Chondrocyte (in vitro differentiated cells): ENCODE results near the gene PARVB. TPM values are rescaled to one million over a fixed set of nuclear protein-coding genes. Genes with fewer than 3 reads are reported as not detected.
A peak's percentile ranks its signal among the peaks of the same experiment; 100 is the strongest.

ENCODE experiments used
- DNase-seq: peaks from one replicate; pipeline ENCODE4 v3.0.0; 2021; ENCODE audit warnings: mixed read lengths, low spot score
- H3K27ac Mint-ChIP-seq: one replicate; pipeline ENCODE4 v1.8.0; 2021; ENCODE audit warnings: mild to moderate bottlenecking, moderate library complexity, mixed read lengths; ENCODE audit not compliant: unreplicated experiment
- H3K27me3 Mint-ChIP-seq: 2 replicates; pipeline ENCODE4 v1.8.0; 2021; ENCODE audit warnings: low read depth, mixed read lengths
- H3K36me3 Mint-ChIP-seq: 2 replicates; pipeline ENCODE4 v1.8.0; 2021; ENCODE audit warnings: low read depth, mixed read lengths
- H3K4me1 Mint-ChIP-seq: 2 replicates; pipeline ENCODE4 v1.8.0; 2021; ENCODE audit warnings: low read depth, mild to moderate bottlenecking, mixed read lengths
- H3K4me3 Mint-ChIP-seq: one replicate; pipeline ENCODE4 v1.8.0; 2021; ENCODE audit warnings: mild to moderate bottlenecking, moderate library complexity, mixed read lengths; ENCODE audit not compliant: unreplicated experiment
- H3K9me3 Mint-ChIP-seq: 2 replicates; pipeline ENCODE4 v1.8.0; 2021; ENCODE audit warnings: low read depth, mixed read lengths
- total RNA-seq: library from RNA; stranded (reverse); gene quantifications from 3 replicates; pipeline ENCODE4 v1.2.1, GENCODE V29; 2021
- TF ChIP-seq, protein P1 (sequence below): fragments of 200-600 bp; sonication (generic); IDR thresholded peaks from 2 replicates; pipeline ENCODE4 v1.5.0; 2021; ENCODE audit warnings: antibody characterized with exemption, mild to moderate bottlenecking, moderate library complexity

Gene PARVB
- total RNA-seq, 1 donor from 2014 or later: 33.6 TPM

DNA sequence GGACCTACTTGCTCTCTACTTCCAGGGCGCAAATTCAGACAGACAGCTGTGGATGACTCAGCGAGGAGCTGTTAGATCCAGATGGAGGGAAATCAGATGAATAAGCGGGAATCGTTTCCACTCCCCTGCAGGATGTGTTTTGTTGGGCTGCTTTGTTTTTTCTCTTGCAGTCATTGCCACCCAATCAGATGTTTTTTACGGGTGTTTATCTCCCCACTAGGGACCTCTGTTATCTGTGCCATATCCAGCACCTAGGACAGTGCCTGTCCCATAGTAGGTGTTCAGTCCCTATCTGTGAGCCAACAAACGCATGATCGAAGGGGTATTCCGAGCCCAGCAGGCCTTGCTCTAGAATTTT is 105.5 kb downstream of the PARVB start:
- no peak for DNase-seq

DNA sequence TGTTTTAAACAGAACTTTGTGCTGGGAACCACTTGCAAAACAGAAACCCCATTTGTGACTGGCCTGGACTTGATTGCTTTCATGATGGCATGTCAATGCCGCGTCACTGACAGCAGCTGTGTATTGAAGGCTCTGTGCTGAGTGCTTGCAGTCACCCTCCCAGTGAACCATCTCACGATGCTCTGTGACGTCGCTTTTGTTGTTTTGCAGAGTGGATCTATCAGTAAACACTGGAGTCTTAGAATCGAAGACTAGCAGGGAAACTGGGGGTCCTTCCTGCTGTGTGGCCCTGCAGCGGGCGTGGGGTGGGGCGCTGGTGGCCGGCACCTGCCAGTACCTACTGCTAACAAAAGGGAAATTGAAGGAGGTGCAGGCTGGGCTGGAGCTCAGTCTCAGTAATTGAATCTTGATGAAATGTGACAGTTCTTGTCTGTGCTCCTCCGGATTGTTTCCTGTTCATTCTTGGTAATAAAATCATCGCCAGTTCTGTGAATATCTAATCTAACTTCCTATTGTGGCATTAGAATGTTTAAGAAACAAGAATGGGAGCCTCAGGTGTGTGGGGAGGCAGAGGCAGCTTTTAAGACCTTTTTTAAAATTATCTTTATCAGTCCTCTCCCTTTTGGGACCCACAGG is 106.1 kb downstream of the PARVB start:
- Mint-ChIP-seq H3K4me3 (no peak overlapping the region), H3K36me3 (peaks cover 26% of the 10 kb centered on the region), H3K9me3 (peaks cover 15% of the 10 kb centered on the region), H3K4me1 (no peaks in the 10 kb centered on the region), H3K27ac (no peak overlapping the region), H3K27me3 (no peaks in the 10 kb centered on the region)
- DNase-seq: no peak
- TF ChIP-seq, protein P1, sequence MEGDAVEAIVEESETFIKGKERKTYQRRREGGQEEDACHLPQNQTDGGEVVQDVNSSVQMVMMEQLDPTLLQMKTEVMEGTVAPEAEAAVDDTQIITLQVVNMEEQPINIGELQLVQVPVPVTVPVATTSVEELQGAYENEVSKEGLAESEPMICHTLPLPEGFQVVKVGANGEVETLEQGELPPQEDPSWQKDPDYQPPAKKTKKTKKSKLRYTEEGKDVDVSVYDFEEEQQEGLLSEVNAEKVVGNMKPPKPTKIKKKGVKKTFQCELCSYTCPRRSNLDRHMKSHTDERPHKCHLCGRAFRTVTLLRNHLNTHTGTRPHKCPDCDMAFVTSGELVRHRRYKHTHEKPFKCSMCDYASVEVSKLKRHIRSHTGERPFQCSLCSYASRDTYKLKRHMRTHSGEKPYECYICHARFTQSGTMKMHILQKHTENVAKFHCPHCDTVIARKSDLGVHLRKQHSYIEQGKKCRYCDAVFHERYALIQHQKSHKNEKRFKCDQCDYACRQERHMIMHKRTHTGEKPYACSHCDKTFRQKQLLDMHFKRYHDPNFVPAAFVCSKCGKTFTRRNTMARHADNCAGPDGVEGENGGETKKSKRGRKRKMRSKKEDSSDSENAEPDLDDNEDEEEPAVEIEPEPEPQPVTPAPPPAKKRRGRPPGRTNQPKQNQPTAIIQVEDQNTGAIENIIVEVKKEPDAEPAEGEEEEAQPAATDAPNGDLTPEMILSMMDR: no peak

More for the DNA sequence above, 105.5 kb downstream of the PARVB start:
- TF ChIP-seq, protein P1: no peak
- no peaks in the 10 kb centered on the region for H3K4me1 Mint-ChIP-seq
- H3K4me3 Mint-ChIP-seq: no peak overlapping the region
- H3K36me3 Mint-ChIP-seq: peaks cover 27% of the 10 kb centered on the region
- H3K9me3 Mint-ChIP-seq: peaks cover 15% of the 10 kb centered on the region
- H3K27ac Mint-ChIP-seq: no peak overlapping the region
- no peaks in the 10 kb centered on the region for H3K27me3 Mint-ChIP-seq

DNA sequence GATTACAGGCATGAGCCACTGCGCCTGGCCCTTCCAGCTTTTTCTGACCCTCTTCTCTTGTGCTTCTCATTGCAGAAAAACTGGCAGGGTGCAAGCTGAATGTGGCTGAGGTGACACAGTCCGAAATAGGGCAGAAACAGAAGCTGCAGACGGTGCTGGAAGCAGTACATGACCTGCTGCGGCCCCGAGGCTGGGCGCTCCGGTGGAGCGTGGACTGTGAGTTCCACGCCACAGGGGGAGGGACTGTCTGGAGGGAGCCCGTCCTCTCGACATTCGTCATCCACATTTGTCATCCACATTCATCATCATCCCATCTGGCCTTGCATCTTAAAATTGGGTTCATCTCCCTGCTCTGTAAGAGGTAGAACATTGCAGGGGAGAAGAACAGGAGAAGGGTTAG is 107.3 kb downstream of the PARVB start:
- no peak for DNase-seq
- Mint-ChIP-seq H3K4me3 (no peak overlapping the region), H3K27me3 (no peaks in the 10 kb centered on the region), H3K4me1 (no peaks in the 10 kb centered on the region), H3K9me3 (peaks cover 13% of the 10 kb centered on the region), H3K27ac (no peak overlapping the region), H3K36me3 (peaks cover 30% of the 10 kb centered on the region)
- TF ChIP-seq, protein P1: no peak

DNA sequence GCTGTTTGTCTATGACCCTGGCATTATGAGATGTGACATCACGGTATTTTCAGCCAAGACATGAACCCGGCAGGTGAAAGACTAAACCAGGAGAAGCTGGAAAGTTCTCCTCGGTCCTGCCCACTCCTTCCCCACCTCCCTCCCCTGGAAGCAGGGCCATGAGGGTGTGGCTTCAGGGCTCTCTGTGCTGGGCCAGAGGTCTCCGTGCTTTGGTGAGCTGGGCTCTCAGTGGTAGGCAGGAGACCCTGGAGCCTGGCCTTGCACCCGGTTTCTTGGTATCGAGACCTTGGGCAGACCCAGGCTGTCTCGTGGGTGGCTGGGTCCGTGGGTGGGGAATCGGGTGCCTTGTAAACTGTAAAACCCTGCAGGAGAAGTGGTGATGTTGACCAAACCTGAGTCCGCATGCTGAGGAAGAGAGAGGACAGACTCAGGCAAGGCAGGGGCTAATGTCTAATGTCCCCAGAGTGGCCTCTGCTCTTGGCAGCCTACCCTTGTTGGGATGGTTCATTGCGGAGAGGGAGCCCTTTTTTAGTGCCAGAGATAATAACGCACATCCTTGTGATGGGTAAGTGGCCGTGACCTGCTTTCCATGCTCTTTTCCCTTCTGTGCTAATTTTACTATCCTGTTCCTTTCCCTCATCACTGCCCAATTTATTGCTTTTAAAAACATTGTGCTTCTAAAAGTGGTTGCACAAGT is 108.0 kb downstream of the PARVB start:
- DNase-seq: peak; percentile 54
- TF ChIP-seq, protein P1: no peak
- Mint-ChIP-seq H3K36me3 (peaks cover 30% of the 10 kb centered on the region), H3K4me1 (no peaks in the 10 kb centered on the region), H3K27me3 (no peaks in the 10 kb centered on the region), H3K27ac (no peak overlapping the region), H3K9me3 (peaks cover 9% of the 10 kb centered on the region), H3K4me3 (no peak overlapping the region)

DNA sequence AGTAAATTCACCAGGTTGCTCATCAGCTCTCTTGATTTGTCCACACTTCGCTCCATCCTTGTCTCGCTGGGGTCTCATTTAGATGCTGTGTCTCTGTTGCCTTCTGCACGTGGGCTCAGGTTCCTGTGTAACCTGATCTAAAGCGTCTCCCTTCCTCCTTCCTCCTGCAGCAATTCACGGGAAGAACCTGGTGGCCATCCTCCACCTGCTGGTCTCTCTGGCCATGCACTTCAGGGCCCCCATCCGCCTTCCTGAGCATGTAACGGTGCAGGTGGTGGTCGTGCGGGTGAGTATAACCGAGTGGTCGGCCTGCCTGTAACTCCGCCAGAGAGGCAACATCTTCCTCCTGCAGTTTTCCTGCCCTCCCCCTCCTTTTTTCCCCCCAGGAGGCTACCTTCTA is 108.6 kb downstream of the PARVB start:
- peaks cover 29% of the 10 kb centered on the region for H3K36me3 Mint-ChIP-seq
- no peaks in the 10 kb centered on the region for H3K27me3 Mint-ChIP-seq
- no peak for DNase-seq
- H3K4me1 Mint-ChIP-seq: no peaks in the 10 kb centered on the region
- peaks cover 9% of the 10 kb centered on the region for H3K9me3 Mint-ChIP-seq
- H3K4me3 Mint-ChIP-seq: no peak overlapping the region
- TF ChIP-seq, protein P1: no peak
- H3K27ac Mint-ChIP-seq: no peak overlapping the region
